Measurements from ENCODE around the gene TAOK1.
"Not testable (repeated sequence)": the region's sequence is repeated elsewhere in the genome, so short reads cannot be mapped to it uniquely, and the experiment has no call there.

TAOK1 gene

GRCh38 chr17:29442451-29442850 is 52.3 kb downstream of the TAOK1 start:
- Mint-ChIP-seq H3K9me3 (no peaks in the 10 kb centered on the region), H3K27ac (no peak overlapping the region), H3K4me3 (no peak overlapping the region), H3K36me3 (ENCODE audit: low read depth) (peaks cover 37% of the 10 kb centered on the region), H3K4me1 (ENCODE audit: low read depth) (peaks cover 17% of the 10 kb centered on the region), H3K27me3 (no peaks in the 10 kb centered on the region)
- intact Hi-C loops (cut with micrococcal nuclease), result no loop called here

GRCh38 chr17:29443041-29443739 is 53.0 kb downstream of the TAOK1 start:
- no peaks in the 10 kb centered on the region for H3K9me3 Mint-ChIP-seq
- H3K4me3 Mint-ChIP-seq, result no peak overlapping the region
- H3K36me3 Mint-ChIP-seq (ENCODE audit: low read depth), result peaks cover 37% of the 10 kb centered on the region
- H3K27me3 Mint-ChIP-seq, result no peaks in the 10 kb centered on the region
- no peak overlapping the region for H3K27ac Mint-ChIP-seq
- intact Hi-C loops (cut with micrococcal nuclease), result no loop called here
- H3K4me1 Mint-ChIP-seq (ENCODE audit: low read depth), result peaks cover 20% of the 10 kb centered on the region

DNA sequence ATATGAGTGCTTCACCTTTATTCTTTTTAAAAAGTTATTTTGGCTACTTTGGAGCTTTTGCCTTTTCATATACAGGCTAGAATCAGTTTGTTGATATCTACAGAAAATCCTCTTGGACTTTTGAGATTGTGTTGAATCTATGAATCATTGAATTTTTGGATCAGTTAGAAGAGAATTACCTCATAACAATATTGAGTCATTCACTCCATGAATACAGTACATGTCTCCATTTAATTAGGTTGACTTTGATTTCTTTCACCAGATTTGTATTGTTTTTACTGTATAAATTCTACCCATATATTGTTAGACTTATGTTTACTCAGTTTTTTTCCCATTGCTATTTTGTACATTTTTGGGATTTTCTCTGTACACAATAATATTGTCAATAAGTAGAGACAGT is 54.4 kb downstream of the TAOK1 start:
- Mint-ChIP-seq H3K27ac (no peak overlapping the region), H3K4me3 (no peak overlapping the region)

GRCh38 chr17:29445844-29446243 is 55.7 kb downstream of the TAOK1 start:
- Mint-ChIP-seq H3K27ac (no peak overlapping the region), H3K4me1 (ENCODE audit: low read depth) (peaks cover 33% of the 10 kb centered on the region), H3K36me3 (ENCODE audit: low read depth) (peaks cover 30% of the 10 kb centered on the region), H3K9me3 (no peaks in the 10 kb centered on the region), H3K4me3 (no peak overlapping the region), H3K27me3 (no peaks in the 10 kb centered on the region)
- intact Hi-C loops (cut with micrococcal nuclease), result no loop called here

More for the DNA sequence above, 54.4 kb downstream of the TAOK1 start:
- Mint-ChIP-seq H3K9me3 (no peaks in the 10 kb centered on the region), H3K36me3 (ENCODE audit: low read depth) (peaks cover 32% of the 10 kb centered on the region), H3K4me1 (ENCODE audit: low read depth) (peaks cover 28% of the 10 kb centered on the region), H3K27me3 (no peaks in the 10 kb centered on the region)
- intact Hi-C loops (cut with micrococcal nuclease), result no loop called here

GRCh38 chr17:29449865-29450671 is 59.9 kb downstream of the TAOK1 start:
- intact Hi-C loops (cut with micrococcal nuclease), result loop anchor here (10.0 kb wide), 1 partner anchor 55 kb away; no protein-coding TSS in a partner anchor
- H3K36me3 Mint-ChIP-seq (ENCODE audit: low read depth), result peaks cover 57% of the 10 kb centered on the region
- H3K4me1 Mint-ChIP-seq (ENCODE audit: low read depth), result peaks cover 28% of the 10 kb centered on the region
- no peak overlapping the region for H3K4me3 Mint-ChIP-seq
- H3K9me3 Mint-ChIP-seq, result no peaks in the 10 kb centered on the region
- H3K27me3 Mint-ChIP-seq, result no peaks in the 10 kb centered on the region
- H3K27ac Mint-ChIP-seq, result peak overlapping the region; percentile 8

GRCh38 chr17:29451121-29451742 is 61.1 kb downstream of the TAOK1 start:
- H3K27ac Mint-ChIP-seq, result no peak overlapping the region
- H3K4me1 Mint-ChIP-seq (ENCODE audit: low read depth), result peaks cover 19% of the 10 kb centered on the region
- H3K4me3 Mint-ChIP-seq, result no peak overlapping the region
- H3K27me3 Mint-ChIP-seq, result no peaks in the 10 kb centered on the region
- H3K36me3 Mint-ChIP-seq (ENCODE audit: low read depth), result peaks cover 65% of the 10 kb centered on the region
- intact Hi-C loops (cut with micrococcal nuclease), result loop anchor here (10.0 kb wide), 1 partner anchor 54 kb away; no protein-coding TSS in a partner anchor
- no peaks in the 10 kb centered on the region for H3K9me3 Mint-ChIP-seq

DNA sequence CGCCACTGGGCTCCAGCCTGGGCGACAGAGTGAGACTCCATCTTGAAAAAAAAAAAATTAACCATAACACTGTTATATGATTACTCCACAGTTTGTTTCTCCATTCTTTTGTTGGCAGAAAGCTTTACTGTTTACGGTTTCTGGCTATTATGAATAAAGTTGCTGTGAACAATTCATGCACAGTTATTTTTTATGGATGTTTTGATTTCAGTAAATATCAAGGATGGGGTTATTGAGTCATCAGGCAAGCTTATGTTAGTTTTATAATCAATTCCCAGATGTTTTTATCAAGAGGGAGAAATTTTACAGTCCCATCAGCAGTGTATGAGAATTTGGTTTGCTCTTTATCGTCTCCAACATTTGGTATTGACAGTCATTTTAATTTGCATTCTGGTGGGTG is 67.9 kb downstream of the TAOK1 start:
- no peaks in the 10 kb centered on the region for H3K9me3 Mint-ChIP-seq
- H3K27ac Mint-ChIP-seq, result no peak overlapping the region
- peaks cover 23% of the 10 kb centered on the region for H3K4me1 Mint-ChIP-seq (ENCODE audit: low read depth)
- no peaks in the 10 kb centered on the region for H3K27me3 Mint-ChIP-seq
- H3K4me3 Mint-ChIP-seq, result no peak overlapping the region
- H3K36me3 Mint-ChIP-seq (ENCODE audit: low read depth), result peaks cover 91% of the 10 kb centered on the region
- intact Hi-C loops (cut with micrococcal nuclease), result loop anchor here (10.0 kb wide), 1 partner anchor 47 kb away; no protein-coding TSS in a partner anchor

DNA sequence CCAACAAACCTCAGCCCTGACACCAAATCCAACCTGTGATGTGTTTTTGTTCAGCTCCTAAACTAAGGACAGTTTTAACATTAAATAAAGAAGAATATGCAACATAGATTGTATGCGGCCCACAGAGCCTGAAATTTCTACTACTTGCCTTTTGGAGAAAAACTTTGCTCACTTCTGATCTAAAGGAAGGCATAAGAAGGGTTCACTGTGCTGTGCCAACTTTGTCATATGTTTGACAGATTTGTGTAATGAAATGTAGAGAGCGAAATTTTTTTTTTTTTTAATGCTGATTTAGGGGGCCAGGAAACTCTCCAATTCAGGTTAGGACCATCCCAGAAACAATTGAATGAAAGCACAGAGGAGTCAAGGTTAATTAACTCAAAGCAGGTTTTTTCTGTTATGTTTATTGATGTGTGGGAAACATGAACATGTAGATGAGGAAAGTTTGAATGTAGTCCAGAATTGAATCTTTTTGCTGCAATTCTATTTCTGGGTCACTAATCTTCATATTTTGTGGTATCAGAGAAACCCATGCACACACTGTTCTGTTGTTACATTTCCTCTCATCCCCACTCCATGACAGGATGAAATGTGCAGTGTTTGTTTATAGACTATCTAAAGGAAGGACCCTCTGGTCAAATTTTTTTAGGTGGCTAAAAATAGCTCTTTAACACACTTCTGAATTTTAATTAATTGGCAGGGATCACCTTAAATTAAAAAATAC is 71.5 kb downstream of the TAOK1 start:
- no peaks in the 10 kb centered on the region for H3K9me3 Mint-ChIP-seq
- H3K4me1 Mint-ChIP-seq (ENCODE audit: low read depth), result peaks cover 23% of the 10 kb centered on the region
- intact Hi-C loops (cut with micrococcal nuclease), result no loop called here
- H3K36me3 Mint-ChIP-seq (ENCODE audit: low read depth), result peaks cover 86% of the 10 kb centered on the region
- no peak overlapping the region for H3K4me3 Mint-ChIP-seq
- H3K27ac Mint-ChIP-seq, result no peak overlapping the region
- H3K27me3 Mint-ChIP-seq, result no peaks in the 10 kb centered on the region

- Mint-ChIP-seq H3K36me3 (ENCODE audit: low read depth) (peaks cover 78% of the 10 kb centered on the region), H3K27ac (no peak overlapping the region), H3K27me3 (no peaks in the 10 kb centered on the region), H3K4me1 (ENCODE audit: low read depth) (no peaks in the 10 kb centered on the region), H3K4me3 (no peak overlapping the region), H3K9me3 (no peaks in the 10 kb centered on the region)
- intact Hi-C loops (cut with micrococcal nuclease), result no loop called here
Measured at GRCh38 chr17:29469276-29469675, 79.1 kb downstream of the TAOK1 start.

GRCh38 chr17:29473437-29473836 is 83.3 kb downstream of the TAOK1 start:
- H3K4me1 Mint-ChIP-seq (ENCODE audit: low read depth); H3K27ac Mint-ChIP-seq; H3K27me3 Mint-ChIP-seq; H3K9me3 Mint-ChIP-seq; H3K4me3 Mint-ChIP-seq; intact Hi-C loops (cut with micrococcal nuclease): not testable (repeated sequence)
- H3K36me3 Mint-ChIP-seq (ENCODE audit: low read depth), result peaks cover 61% of the 10 kb centered on the region

DNA sequence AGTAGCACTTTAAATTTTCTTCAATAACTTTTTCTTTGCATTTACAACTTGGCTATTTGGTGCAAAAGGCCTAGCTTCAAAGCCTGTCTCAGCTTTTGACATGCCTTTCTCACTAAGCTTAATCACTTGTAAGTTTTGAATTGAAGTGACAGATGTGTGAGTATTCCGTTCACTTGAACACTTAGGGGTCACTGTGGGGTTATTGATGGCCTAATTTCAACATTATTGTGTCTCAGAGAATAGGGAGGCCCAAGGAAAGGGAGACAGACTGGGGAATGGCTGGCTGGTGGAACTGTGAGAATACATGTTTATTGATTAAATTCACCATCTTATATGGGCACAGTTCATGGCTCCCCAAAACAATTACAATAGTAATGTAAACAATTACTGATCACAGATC is 84.1 kb downstream of the TAOK1 start:
- H3K4me3 Mint-ChIP-seq, result no peak overlapping the region
- no peak overlapping the region for H3K27ac Mint-ChIP-seq
- no peaks in the 10 kb centered on the region for H3K27me3 Mint-ChIP-seq
- intact Hi-C loops (cut with micrococcal nuclease), result no loop called here
- H3K9me3 Mint-ChIP-seq, result no peaks in the 10 kb centered on the region
- H3K4me1 Mint-ChIP-seq (ENCODE audit: low read depth), result no peaks in the 10 kb centered on the region
- peaks cover 53% of the 10 kb centered on the region for H3K36me3 Mint-ChIP-seq (ENCODE audit: low read depth)

DNA sequence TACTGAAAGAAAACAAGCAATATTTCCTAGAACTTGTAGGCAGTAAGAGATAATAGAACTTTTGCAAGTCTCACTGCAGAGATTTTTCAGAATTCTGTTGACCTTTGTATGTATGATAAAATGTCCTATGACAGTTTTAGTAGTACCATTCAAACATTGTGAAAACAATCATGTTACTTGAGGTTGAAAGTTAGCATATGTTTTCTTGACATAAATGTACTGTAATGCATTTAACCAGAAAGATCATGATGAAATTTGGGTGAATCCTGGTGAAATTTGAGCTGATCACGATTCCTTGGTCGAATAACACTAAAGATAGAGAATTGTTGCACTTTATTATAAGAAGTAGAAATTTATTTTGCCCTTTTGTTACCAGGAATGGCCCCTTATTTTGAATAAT is 85.7 kb downstream of the TAOK1 start:
- no peaks in the 10 kb centered on the region for H3K27me3 Mint-ChIP-seq
- intact Hi-C loops (cut with micrococcal nuclease), result no loop called here
- H3K4me3 Mint-ChIP-seq, result no peak overlapping the region
- H3K36me3 Mint-ChIP-seq (ENCODE audit: low read depth), result peaks cover 56% of the 10 kb centered on the region
- H3K9me3 Mint-ChIP-seq, result no peaks in the 10 kb centered on the region
- H3K27ac Mint-ChIP-seq, result no peak overlapping the region
- no peaks in the 10 kb centered on the region for H3K4me1 Mint-ChIP-seq (ENCODE audit: low read depth)

DNA sequence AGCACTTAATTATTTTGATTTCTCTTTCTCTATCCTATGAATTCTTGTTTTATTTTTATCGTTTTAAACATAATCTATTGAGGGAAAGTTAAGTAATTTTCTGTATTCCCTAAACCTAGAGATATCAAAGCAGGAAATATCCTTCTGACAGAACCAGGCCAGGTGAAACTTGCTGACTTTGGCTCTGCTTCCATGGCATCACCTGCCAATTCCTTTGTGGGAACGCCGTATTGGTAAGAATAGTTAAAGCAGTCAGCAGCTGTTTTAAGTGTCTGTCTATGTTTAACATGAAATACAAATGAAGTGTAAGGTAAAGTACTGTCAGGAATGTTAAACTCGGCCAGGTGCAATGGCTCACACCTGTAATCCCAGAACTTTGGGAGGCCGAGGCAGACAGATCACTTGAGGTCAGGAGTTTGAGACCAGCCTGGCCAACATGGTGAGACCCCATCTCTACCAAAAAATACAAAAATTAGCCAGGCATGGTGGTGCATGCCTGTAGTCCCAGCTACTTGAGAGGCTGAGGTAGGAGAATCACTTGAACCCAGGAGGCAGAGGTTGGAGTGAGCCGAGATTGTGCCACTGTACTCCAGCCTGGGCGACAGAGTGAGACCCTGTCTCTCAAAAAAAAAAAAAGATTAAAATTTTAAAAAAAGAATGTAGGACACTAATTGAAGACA is 90.2 kb downstream of the TAOK1 start:
- H3K27me3 Mint-ChIP-seq; H3K27ac Mint-ChIP-seq; H3K4me3 Mint-ChIP-seq; H3K9me3 Mint-ChIP-seq; H3K4me1 Mint-ChIP-seq (ENCODE audit: low read depth); intact Hi-C loops (cut with micrococcal nuclease): not testable (repeated sequence)
- peaks cover 55% of the 10 kb centered on the region for H3K36me3 Mint-ChIP-seq (ENCODE audit: low read depth)

All from dendritic cell treated with granulocyte-macrophage colony-stimulating factor and Interleukin-4, amounts not matched to agents 40 ng/mL and 50 ng/mL, for 4 days (primary cell).